Testis (tissue), 3 donors: ENCODE results near the gene ARL4A. TPM values are rescaled to one million over a fixed set of nuclear protein-coding genes. Genes with fewer than 3 reads are reported as not detected.

Experiments used
- DNase-seq: peaks from one replicate; pipeline ENCODE4 v3.0.0-alpha.2; 2019
- H3K27ac ChIP-seq, 2 donors: fragments of 200-600 bp; sonication (generic); one replicate each; pipeline ENCODE4 v1.5.1; 2019
- H3K27me3 ChIP-seq: fragments of 200-600 bp; sonication (generic); one replicate; pipeline ENCODE4 v1.5.1; 2019
- H3K36me3 ChIP-seq: fragments of 200-600 bp; sonication (generic); one replicate; pipeline ENCODE4 v1.5.1; 2017; ENCODE audit warnings: low read depth; ENCODE audit errors: missing control alignments
- H3K4me1 ChIP-seq: fragments of 200-600 bp; sonication (generic); one replicate; pipeline ENCODE4 v1.5.1; 2019
- H3K4me3 ChIP-seq, 2 donors: fragments of 200-600 bp; sonication (generic); one replicate each; pipeline ENCODE4 v1.5.1; 2017 to 2019
- H3K9me3 ChIP-seq: fragments of 200-600 bp; sonication (generic); one replicate; pipeline ENCODE4 v1.5.1; 2017
- CTCF ChIP-seq, 3 experiments: fragments of 450-650 bp in 2 of 3; fragments of 200-600 bp in 1 of 3; sonication (generic) in 1 of 3; IDR thresholded peaks; one replicate each; pipeline ENCODE4 v1.5.1; 2016 to 2019; ENCODE audit warnings: antibody characterized with exemption in 3 of 3, mild to moderate bottlenecking in 2 of 3, moderate library complexity in 1 of 3
- POLR2A ChIP-seq: fragments of 450-650 bp; IDR thresholded peaks from one replicate; pipeline ENCODE4 v1.6.1; 2017; ENCODE audit warnings: antibody characterized with exemption, mild to moderate bottlenecking, moderate library complexity
- WGBS, 2 donors: methylation state at CpG; one replicate each; pipeline ENCODE4 v1.1.5; 2018; 5-methylcytosine and 5-hydroxymethylcytosine counted together
- intact Hi-C: fragments of 100-400 bp; cut with DNase I; formaldehyde crosslinking; loops from one replicate; pipeline ENCODE4 v1.15.1; 2023; ENCODE audit warnings: low total_unique reads
- polyA plus RNA-seq: library from polyadenylated mRNA; stranded (reverse); fragments of 350-450 nt; fragmentation: Illumina TruSeq; extraction: RNeasy Lipid Tissue Mini Kit (QIAGEN cat#74804); gene quantifications from one replicate; pipeline ENCODE4 v1.2.3, GENCODE V29; 2014; ENCODE audit warnings: low read depth, low replicate concordance; ENCODE audit not compliant: insufficient read depth
- total RNA-seq, 2 donors: library from RNA; depleted of rRNA; stranded (reverse); fragments of >200 nt; gene quantifications; one replicate each; pipeline ENCODE4 v1.2.3, GENCODE V29; 2016

ARL4A gene
- total and polyA plus RNA-seq, 3 donors from 2014 or later, result 60.8 to 344 (median 153) TPM

- TF ChIP-seq CTCF (IDR thresholded peaks at IDR 0.05) (no peak), POLR2A (no peak)
- intact Hi-C loops, result no loop called here
- DNase-seq, result no peak
- no peak overlapping the region for H3K27ac ChIP-seq
- H3K9me3 ChIP-seq, result no peaks in the 10 kb centered on the region
- no peak overlapping the region for H3K4me3 ChIP-seq
- no peaks in the 10 kb centered on the region for H3K4me1 ChIP-seq
- H3K27me3 ChIP-seq, result no peaks in the 10 kb centered on the region
- no peaks in the 10 kb centered on the region for H3K36me3 ChIP-seq
- WGBS, 2 donors, result 79 to 83% methylated on average over 4 of the region's 4 CpGs
Measured at GRCh38 chr7:12722636-12723605, 35.5 kb downstream of the ARL4A start.

- TF ChIP-seq CTCF (IDR thresholded peaks at IDR 0.05) (no peak), POLR2A (no peak)
- Histone ChIP-seq H3K4me3 (no peak overlapping the region), H3K27ac (no peak overlapping the region), H3K9me3 (no peaks in the 10 kb centered on the region), H3K36me3 (no peaks in the 10 kb centered on the region), H3K27me3 (no peaks in the 10 kb centered on the region), H3K4me1 (no peaks in the 10 kb centered on the region)
- intact Hi-C loops, result no loop called here
- WGBS, 2 donors, result 90 to 94% methylated on average over 4 of the region's 4 CpGs
- DNase-seq, result no peak
Measured at GRCh38 chr7:12725575-12726316, 38.3 kb downstream of the ARL4A start.

GRCh38 chr7:12726908-12727307 is 39.5 kb downstream of the ARL4A start:
- no peak for TF ChIP-seq CTCF (IDR thresholded peaks at IDR 0.05)
- TF ChIP-seq POLR2A, result no peak
- Histone ChIP-seq H3K27ac (no peak overlapping the region), H3K4me1 (no peaks in the 10 kb centered on the region), H3K4me3 (no peak overlapping the region), H3K36me3 (no peaks in the 10 kb centered on the region), H3K9me3 (no peaks in the 10 kb centered on the region), H3K27me3 (no peaks in the 10 kb centered on the region)
- no peak for DNase-seq
- intact Hi-C loops, result no loop called here
- 94 to 100% methylated on average over 2 of the region's 2 CpGs for WGBS, 2 donors

GRCh38 chr7:12727455-12728191 is 40.2 kb downstream of the ARL4A start:
- 63 to 78% methylated on average over 8 of the region's 8 CpGs for WGBS, 2 donors
- intact Hi-C loops, result no loop called here
- no peak overlapping the region for H3K27ac ChIP-seq
- DNase-seq, result no peak
- H3K27me3 ChIP-seq, result no peaks in the 10 kb centered on the region
- no peaks in the 10 kb centered on the region for H3K4me1 ChIP-seq
- H3K4me3 ChIP-seq, result no peak overlapping the region
- H3K36me3 ChIP-seq, result no peaks in the 10 kb centered on the region
- H3K9me3 ChIP-seq, result no peaks in the 10 kb centered on the region
- TF ChIP-seq POLR2A, result no peak

GRCh38 chr7:12728192-12728538 is 40.7 kb downstream of the ARL4A start:
- intact Hi-C loops, result no loop called here
- TF ChIP-seq POLR2A (no peak), CTCF (IDR thresholded peaks at IDR 0.05) (no peak)
- H3K9me3 ChIP-seq, result no peaks in the 10 kb centered on the region
- H3K4me1 ChIP-seq, result no peaks in the 10 kb centered on the region
- no peak overlapping the region for H3K27ac ChIP-seq
- no peaks in the 10 kb centered on the region for H3K36me3 ChIP-seq
- DNase-seq, result no peak
- 66 to 70% methylated on average over 2 of the region's 2 CpGs for WGBS, 2 donors
- no peak overlapping the region for H3K4me3 ChIP-seq
- no peaks in the 10 kb centered on the region for H3K27me3 ChIP-seq
